ENCODE measurements around the gene LARP4B. TPM values are rescaled to one million over a fixed set of nuclear protein-coding genes. Genes with fewer than 3 reads are reported as not detected.

The LARP4B gene
- total RNA-seq, 1 donor from 2014 or later = 78.3 TPM

DNA sequence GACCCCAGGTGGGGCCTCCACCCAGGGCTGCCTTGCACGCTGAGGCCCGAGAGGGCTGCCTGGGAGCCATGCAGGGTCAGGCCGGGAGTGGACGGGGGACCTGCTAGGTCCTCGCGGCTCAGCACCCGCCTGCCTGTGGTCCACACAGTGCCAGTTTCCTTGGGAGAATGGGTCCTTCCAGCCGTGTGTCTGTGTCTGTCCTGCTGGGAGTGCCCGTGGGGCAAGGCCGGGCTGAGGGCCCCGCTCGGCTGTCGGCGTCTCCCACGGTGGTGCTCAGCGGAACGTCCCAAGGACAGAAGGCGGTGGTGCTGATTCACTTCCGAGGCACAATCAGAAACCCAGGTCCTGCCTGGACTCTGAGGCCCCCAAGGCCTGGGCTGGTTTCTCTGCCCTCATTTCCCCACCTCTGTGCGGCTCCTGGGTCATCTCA lies 33.5 kb upstream of the LARP4B start:
- TF ChIP-seq POLR2A (IDR thresholded peaks at IDR 0.05) = no peak
- H3K36me3 ChIP-seq = no peaks in the 10 kb centered on the region
- intact Hi-C loops (cut with DNase I) = no loop called here
- no peak overlapping the region for H3K27ac ChIP-seq
- no peaks in the 10 kb centered on the region for H3K27me3 ChIP-seq
- H3K9me3 ChIP-seq = no peaks in the 10 kb centered on the region
- DNase-seq (ENCODE audit: extremely low spot score in 2 of 2) = no peak
- H3K4me1 ChIP-seq = no peaks in the 10 kb centered on the region
- no peak overlapping the region for H3K4me3 ChIP-seq

DNA sequence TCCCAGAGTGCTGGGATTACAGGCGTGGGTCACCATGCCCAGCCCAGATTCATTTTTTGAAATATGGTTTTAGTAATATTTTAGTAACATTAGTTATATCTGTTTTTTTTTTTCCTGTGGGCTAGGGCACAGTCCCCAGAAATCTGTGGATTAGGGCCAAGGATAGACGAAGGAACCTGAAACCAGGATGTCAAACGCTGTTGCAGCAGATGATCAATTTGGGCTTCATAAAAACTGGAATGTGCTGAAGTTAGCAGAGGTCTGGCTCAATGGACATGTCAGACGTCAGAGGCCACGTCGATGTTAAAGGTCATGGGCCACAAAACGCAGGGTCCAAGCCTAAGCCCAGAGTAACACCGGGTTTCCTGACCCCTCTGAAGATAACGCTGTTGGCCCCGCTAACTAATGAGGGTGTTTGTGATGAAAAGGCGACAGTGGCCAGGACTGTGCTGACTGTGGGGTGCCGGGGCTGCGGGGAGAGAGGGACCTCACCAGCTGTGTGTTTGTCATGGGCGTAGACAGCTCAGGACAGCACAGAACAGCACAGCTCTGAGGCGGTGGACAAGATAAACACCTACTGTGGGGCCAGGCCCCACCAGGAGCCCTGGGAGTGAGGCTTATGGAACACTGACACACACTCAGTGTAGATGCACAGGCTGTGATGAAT lies 32.9 kb upstream of the LARP4B start:
- Histone ChIP-seq H3K4me1 (no peaks in the 10 kb centered on the region), H3K27ac (no peak overlapping the region), H3K36me3 (no peaks in the 10 kb centered on the region), H3K27me3 (no peaks in the 10 kb centered on the region), H3K4me3 (no peak overlapping the region), H3K9me3 (no peaks in the 10 kb centered on the region)
- intact Hi-C loops (cut with DNase I) = no loop called here
- DNase-seq (ENCODE audit: extremely low spot score in 2 of 2) = no peak
- TF ChIP-seq, protein P1, sequence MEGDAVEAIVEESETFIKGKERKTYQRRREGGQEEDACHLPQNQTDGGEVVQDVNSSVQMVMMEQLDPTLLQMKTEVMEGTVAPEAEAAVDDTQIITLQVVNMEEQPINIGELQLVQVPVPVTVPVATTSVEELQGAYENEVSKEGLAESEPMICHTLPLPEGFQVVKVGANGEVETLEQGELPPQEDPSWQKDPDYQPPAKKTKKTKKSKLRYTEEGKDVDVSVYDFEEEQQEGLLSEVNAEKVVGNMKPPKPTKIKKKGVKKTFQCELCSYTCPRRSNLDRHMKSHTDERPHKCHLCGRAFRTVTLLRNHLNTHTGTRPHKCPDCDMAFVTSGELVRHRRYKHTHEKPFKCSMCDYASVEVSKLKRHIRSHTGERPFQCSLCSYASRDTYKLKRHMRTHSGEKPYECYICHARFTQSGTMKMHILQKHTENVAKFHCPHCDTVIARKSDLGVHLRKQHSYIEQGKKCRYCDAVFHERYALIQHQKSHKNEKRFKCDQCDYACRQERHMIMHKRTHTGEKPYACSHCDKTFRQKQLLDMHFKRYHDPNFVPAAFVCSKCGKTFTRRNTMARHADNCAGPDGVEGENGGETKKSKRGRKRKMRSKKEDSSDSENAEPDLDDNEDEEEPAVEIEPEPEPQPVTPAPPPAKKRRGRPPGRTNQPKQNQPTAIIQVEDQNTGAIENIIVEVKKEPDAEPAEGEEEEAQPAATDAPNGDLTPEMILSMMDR (IDR thresholded peaks at IDR 0.05) = no peak
- TF ChIP-seq POLR2A (IDR thresholded peaks at IDR 0.05) (no peak), POLR2AphosphoS5 (IDR thresholded peaks at IDR 0.05; ENCODE audit: insufficient read depth in 1 of 2, low read depth in 1 of 2) (no peak)

DNA sequence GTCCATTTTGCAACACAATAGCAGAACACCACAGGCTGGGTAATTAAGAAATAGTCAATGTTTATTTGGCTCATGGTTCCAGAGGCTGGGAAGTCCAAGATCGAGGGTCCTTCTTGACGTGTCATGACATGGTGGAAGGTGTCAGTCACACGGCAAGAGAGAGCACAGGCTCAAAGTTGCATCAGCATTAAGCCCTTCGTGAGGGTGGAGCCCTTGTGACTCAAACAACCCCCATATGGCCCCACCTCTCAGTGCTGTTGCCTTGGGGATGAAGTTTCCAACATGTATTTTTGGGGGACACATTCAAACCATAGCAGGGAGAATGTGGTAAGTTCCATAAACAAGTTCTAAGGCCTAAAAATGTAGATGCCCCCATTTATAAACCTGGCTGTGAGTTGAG lies 32.1 kb upstream of the LARP4B start:
- Histone ChIP-seq H3K27ac (no peak overlapping the region), H3K4me1 (no peaks in the 10 kb centered on the region), H3K36me3 (no peaks in the 10 kb centered on the region), H3K27me3 (no peaks in the 10 kb centered on the region), H3K9me3 (no peaks in the 10 kb centered on the region), H3K4me3 (no peak overlapping the region)
- intact Hi-C loops (cut with DNase I) = no loop called here
- TF ChIP-seq POLR2A (IDR thresholded peaks at IDR 0.05) = no peak
- TF ChIP-seq POLR2AphosphoS5 (IDR thresholded peaks at IDR 0.05; ENCODE audit: insufficient read depth in 1 of 2, low read depth in 1 of 2) = no peak
- TF ChIP-seq, protein P1 (IDR thresholded peaks at IDR 0.05) = no peak
- no peak for DNase-seq (ENCODE audit: extremely low spot score in 2 of 2)

DNA sequence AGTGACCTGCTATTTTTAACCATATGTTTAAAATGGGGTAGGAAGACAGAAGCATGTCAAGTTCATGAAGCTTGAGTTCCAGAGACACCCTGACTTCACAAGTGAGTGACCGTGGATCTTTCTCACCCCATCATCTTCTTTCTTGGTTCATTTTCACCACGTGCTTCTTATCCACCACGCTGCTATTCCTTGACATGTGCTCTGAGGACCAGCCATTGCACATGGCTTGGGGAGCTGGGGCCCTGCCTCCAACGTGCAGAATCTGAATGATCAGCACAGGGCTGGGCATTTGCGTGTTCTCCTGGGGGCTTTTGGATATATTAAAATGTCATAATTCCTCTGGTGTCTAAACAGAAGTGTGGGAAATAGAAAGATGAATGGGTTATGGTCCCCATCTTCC lies 31.7 kb upstream of the LARP4B start:
- H3K36me3 ChIP-seq = no peaks in the 10 kb centered on the region
- no peaks in the 10 kb centered on the region for H3K9me3 ChIP-seq
- H3K4me3 ChIP-seq = no peak overlapping the region
- no peak overlapping the region for H3K27ac ChIP-seq
- intact Hi-C loops (cut with DNase I) = no loop called here
- TF ChIP-seq, protein P1 (IDR thresholded peaks at IDR 0.05) = no peak
- TF ChIP-seq POLR2AphosphoS5 (IDR thresholded peaks at IDR 0.05; ENCODE audit: insufficient read depth in 1 of 2, low read depth in 1 of 2) (no peak), POLR2A (IDR thresholded peaks at IDR 0.05) (no peak)
- no peaks in the 10 kb centered on the region for H3K27me3 ChIP-seq
- H3K4me1 ChIP-seq = no peaks in the 10 kb centered on the region
- DNase-seq (ENCODE audit: extremely low spot score in 2 of 2) = no peak

DNA sequence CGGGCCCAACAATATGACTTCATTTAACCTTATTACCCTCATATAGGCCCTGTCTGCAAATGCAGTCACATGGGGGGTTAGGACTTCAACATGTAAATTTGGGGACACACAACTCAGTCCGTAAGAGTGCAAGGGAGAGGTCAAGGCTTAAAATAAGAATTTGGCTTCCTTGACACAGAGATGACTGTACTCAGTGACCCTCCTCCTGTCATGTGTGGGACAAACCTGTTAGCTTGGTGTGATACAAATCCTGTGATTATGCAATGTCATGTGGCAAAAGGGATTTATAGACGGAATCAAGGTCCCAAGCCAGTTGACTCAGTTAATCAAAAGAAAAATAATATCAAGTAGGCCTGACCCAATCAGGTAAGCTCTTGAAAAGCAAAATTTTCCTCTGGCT lies 30.8 kb upstream of the LARP4B start:
- intact Hi-C loops (cut with DNase I) = no loop called here
- Histone ChIP-seq H3K4me1 (no peaks in the 10 kb centered on the region), H3K27ac (no peak overlapping the region), H3K36me3 (no peaks in the 10 kb centered on the region), H3K9me3 (no peaks in the 10 kb centered on the region), H3K4me3 (no peak overlapping the region), H3K27me3 (no peaks in the 10 kb centered on the region)
- no peak for DNase-seq (ENCODE audit: extremely low spot score in 2 of 2)
- no peak for TF ChIP-seq POLR2A (IDR thresholded peaks at IDR 0.05)
- TF ChIP-seq POLR2AphosphoS5 (IDR thresholded peaks at IDR 0.05; ENCODE audit: insufficient read depth in 1 of 2, low read depth in 1 of 2) = peak in 1 of 2 donors; percentile 23
- TF ChIP-seq, protein P1 (IDR thresholded peaks at IDR 0.05) = no peak

Measured in vagina (tissue), 2 donors.